Measurements from ENCODE around the gene NUMBL.

The NUMBL gene

DNA sequence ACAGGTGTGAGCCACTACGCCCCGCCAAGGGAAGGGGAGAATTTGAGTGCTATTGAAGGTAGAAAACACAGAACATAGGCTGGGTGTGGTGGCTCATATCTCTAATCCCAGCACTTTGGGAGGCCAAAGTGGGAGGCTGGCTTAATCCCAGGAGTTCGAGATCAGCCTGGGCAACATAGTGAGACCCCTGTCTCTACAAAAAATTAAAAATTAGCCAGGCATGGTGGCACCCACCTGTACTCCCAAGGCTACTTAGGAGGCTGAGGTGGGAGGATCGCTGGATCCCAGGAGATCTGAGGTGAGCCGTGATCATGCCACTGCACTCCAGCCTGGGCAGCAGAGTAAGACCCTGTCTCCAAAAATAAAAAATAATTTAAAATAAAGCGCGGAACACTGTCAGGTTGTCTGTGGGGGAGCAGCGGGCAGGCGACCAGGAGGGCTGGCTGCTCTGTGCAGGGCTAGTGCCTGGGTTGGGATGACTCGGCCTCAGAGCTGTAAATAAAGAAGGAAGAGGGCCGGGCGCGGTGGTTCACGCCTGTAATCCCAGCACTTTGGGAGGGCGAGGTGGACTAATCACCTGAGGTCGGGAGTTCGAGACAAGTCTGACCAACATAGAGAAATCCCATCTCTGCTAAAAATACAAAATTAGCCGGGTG is 48.3 kb downstream of the NUMBL start:
- no peak overlapping the region for H3K4me3 ChIP-seq
- TF ChIP-seq FOXP2 (optimal IDR thresholded peaks at IDR 0.05; ENCODE audit: control extremely low read depth, extremely low read length, insufficient read depth), result no peak
- no peak for TF ChIP-seq POLR2AphosphoS5 (IDR thresholded peaks at IDR 0.05; ENCODE audit: borderline replicate concordance, low read depth, low read length)
- TF ChIP-seq EZH2 (IDR thresholded peaks at IDR 0.05), result no peak
- H3K9me3 ChIP-seq (ENCODE audit: low read depth, low read length), result no peaks in the 10 kb centered on the region
- no peaks in the 10 kb centered on the region for H3K36me3 ChIP-seq (ENCODE audit: insufficient read depth, low read length)
- H3K9ac ChIP-seq (ENCODE audit: insufficient read length), result no peak overlapping the region
- H3K27ac ChIP-seq, result no peak overlapping the region
- DNase-seq (ENCODE audit: low read depth, low spot score), result no peak

DNA sequence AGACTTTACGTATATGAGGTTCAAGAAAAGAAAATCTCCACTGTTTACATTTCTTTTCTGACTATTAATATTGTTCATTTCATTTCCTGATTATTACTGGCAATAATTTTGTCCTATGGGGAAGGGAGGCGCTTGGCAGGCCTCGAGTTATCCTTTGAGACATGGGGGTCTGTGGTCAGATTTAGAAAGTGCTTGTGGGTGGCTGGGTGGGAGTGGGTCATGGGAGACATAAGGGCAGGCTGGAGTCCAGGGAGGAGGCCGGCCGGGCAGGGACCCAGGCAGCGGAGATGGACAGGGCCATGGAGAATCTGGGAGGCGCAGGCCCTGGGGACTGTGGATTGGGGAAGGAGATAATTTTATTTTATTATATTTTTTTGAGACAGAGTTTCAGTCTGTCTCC is 49.2 kb downstream of the NUMBL start:
- DNase-seq (ENCODE audit: low read depth, low spot score), result no peak
- H3K36me3 ChIP-seq (ENCODE audit: insufficient read depth, low read length), result no peaks in the 10 kb centered on the region
- H3K4me3 ChIP-seq, result no peak overlapping the region
- peak overlapping the region; percentile 60; the same call in 1 of the 2 replicates for H3K27ac ChIP-seq
- peak overlapping the region; percentile 43 for H3K9ac ChIP-seq (ENCODE audit: insufficient read length)
- H3K9me3 ChIP-seq (ENCODE audit: low read depth, low read length), result no peaks in the 10 kb centered on the region
- TF ChIP-seq POLR2AphosphoS5 (IDR thresholded peaks at IDR 0.05; ENCODE audit: borderline replicate concordance, low read depth, low read length), result no peak
- no peak for TF ChIP-seq FOXP2 (optimal IDR thresholded peaks at IDR 0.05; ENCODE audit: control extremely low read depth, extremely low read length, insufficient read depth)
- TF ChIP-seq EZH2 (IDR thresholded peaks at IDR 0.05), result no peak

DNA sequence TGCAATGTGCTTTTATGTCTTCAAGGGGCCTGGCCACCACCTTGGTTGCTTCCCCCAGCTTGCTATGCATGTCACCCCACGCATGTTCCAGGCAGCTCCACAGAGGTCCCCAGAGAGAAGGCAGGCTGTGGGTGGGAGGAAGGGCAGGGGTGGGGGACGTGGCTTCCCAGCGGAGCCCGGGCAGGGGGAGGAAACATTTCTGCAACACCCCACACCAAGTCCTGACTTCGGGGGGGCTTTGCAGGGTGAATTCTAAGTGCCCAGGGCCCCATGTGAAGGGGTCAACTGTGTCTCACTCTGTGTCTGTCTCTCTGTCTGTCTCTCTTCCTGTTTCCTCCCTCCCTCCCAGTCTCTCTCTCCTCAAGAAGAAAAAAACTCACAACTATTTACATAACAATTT is 49.7 kb downstream of the NUMBL start:
- peak overlapping the region; percentile 43 for H3K9ac ChIP-seq (ENCODE audit: insufficient read length)
- H3K27ac ChIP-seq, result peak overlapping the region; percentile 60; the same call in 1 of the 2 replicates
- no peak for DNase-seq (ENCODE audit: low read depth, low spot score)
- no peaks in the 10 kb centered on the region for H3K9me3 ChIP-seq (ENCODE audit: low read depth, low read length)
- no peak overlapping the region for H3K4me3 ChIP-seq
- no peaks in the 10 kb centered on the region for H3K36me3 ChIP-seq (ENCODE audit: insufficient read depth, low read length)
- TF ChIP-seq POLR2AphosphoS5 (IDR thresholded peaks at IDR 0.05; ENCODE audit: borderline replicate concordance, low read depth, low read length) (no peak), FOXP2 (optimal IDR thresholded peaks at IDR 0.05; ENCODE audit: control extremely low read depth, extremely low read length, insufficient read depth) (no peak), EZH2 (IDR thresholded peaks at IDR 0.05) (no peak)

DNA sequence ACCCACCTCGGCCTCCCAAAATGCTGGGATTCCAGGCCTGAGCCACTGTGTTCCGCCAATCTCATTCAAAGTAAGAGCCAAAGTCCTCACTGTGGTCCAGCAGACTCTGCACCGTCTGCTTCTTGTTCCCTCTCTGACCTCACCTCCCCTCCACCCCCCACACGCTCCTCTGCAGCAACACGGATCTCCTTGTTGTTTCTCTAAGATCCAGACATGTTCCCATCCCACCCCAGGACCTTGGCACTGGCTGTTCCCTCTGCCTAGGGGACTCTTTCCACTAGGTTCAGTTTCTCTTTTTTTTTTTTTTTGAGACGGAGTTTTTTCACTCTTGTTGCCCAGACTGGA is 50.8 kb downstream of the NUMBL start:
- no peak for TF ChIP-seq FOXP2 (optimal IDR thresholded peaks at IDR 0.05; ENCODE audit: control extremely low read depth, extremely low read length, insufficient read depth)
- no peak for TF ChIP-seq POLR2AphosphoS5 (IDR thresholded peaks at IDR 0.05; ENCODE audit: borderline replicate concordance, low read depth, low read length)
- TF ChIP-seq EZH2 (IDR thresholded peaks at IDR 0.05), result no peak

DNA sequence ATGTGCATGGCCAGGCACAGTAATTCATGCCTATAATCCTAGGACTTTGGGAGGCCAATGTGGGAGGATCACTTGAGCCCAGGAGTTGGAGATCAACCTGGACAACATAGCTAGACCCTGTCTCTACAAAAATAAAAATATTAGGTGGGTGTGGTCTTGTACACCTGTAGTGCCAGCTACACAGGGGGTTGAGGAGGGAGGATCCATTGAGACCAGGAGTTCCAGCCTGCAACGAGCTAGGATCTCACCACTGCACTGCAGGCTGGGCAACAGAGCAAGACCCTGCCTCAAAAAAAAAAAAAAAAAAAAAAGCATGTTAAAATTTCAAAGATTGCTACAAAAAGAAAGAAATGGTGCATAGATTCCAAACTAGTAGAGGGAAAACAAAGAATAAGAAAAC is 52.1 kb downstream of the NUMBL start:
- Histone ChIP-seq H3K9me3 (ENCODE audit: low read depth, low read length) (no peaks in the 10 kb centered on the region), H3K36me3 (ENCODE audit: insufficient read depth, low read length) (no peaks in the 10 kb centered on the region), H3K4me3 (no peak overlapping the region), H3K9ac (ENCODE audit: insufficient read length) (no peak overlapping the region), H3K27ac (no peak overlapping the region)
- no peak for DNase-seq (ENCODE audit: low read depth, low spot score)
- no peak for TF ChIP-seq EZH2 (IDR thresholded peaks at IDR 0.05)
- no peak for TF ChIP-seq FOXP2 (optimal IDR thresholded peaks at IDR 0.05; ENCODE audit: control extremely low read depth, extremely low read length, insufficient read depth)
- TF ChIP-seq POLR2AphosphoS5 (IDR thresholded peaks at IDR 0.05; ENCODE audit: borderline replicate concordance, low read depth, low read length), result no peak

More for the DNA sequence above, 50.8 kb downstream of the NUMBL start:
- no peaks in the 10 kb centered on the region for H3K36me3 ChIP-seq (ENCODE audit: insufficient read depth, low read length)
- H3K27ac ChIP-seq, result no peak overlapping the region
- H3K4me3 ChIP-seq, result no peak overlapping the region
- H3K9ac ChIP-seq (ENCODE audit: insufficient read length), result no peak overlapping the region
- H3K9me3 ChIP-seq (ENCODE audit: low read depth, low read length), result no peaks in the 10 kb centered on the region
- DNase-seq (ENCODE audit: low read depth, low spot score), result no peak

DNA sequence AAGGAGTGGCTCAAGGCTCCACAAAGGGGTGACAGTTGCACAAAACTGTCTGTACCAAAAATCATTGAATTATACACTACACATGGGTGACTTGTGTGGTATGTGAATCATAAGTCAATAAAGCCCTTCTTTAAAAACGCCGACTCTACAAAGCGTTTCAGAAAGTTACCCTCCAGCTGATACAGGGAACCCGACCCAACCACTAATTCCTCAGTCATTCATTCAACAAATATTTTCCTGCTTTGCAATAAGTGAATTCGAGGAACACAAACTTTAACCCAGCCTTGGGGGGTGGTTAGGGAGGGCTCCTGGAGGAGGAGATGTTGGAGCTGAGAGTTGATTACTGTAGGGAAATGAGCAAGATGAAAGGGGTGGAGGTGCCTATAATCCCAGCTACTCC is 57.2 kb downstream of the NUMBL start:
- Histone ChIP-seq H3K9ac (ENCODE audit: insufficient read length) (peak overlapping the region; percentile 32), H3K27ac (no peak overlapping the region), H3K36me3 (ENCODE audit: insufficient read depth, low read length) (peaks cover 3% of the 10 kb centered on the region; the same call in 1 of the 2 replicates), H3K4me3 (no peak overlapping the region), H3K9me3 (ENCODE audit: low read depth, low read length) (no peaks in the 10 kb centered on the region)
- no peak for DNase-seq (ENCODE audit: low read depth, low spot score)
- TF ChIP-seq POLR2AphosphoS5 (IDR thresholded peaks at IDR 0.05; ENCODE audit: borderline replicate concordance, low read depth, low read length), result no peak
- no peak for TF ChIP-seq EZH2 (IDR thresholded peaks at IDR 0.05)
- no peak for TF ChIP-seq FOXP2 (optimal IDR thresholded peaks at IDR 0.05; ENCODE audit: control extremely low read depth, extremely low read length, insufficient read depth)

DNA sequence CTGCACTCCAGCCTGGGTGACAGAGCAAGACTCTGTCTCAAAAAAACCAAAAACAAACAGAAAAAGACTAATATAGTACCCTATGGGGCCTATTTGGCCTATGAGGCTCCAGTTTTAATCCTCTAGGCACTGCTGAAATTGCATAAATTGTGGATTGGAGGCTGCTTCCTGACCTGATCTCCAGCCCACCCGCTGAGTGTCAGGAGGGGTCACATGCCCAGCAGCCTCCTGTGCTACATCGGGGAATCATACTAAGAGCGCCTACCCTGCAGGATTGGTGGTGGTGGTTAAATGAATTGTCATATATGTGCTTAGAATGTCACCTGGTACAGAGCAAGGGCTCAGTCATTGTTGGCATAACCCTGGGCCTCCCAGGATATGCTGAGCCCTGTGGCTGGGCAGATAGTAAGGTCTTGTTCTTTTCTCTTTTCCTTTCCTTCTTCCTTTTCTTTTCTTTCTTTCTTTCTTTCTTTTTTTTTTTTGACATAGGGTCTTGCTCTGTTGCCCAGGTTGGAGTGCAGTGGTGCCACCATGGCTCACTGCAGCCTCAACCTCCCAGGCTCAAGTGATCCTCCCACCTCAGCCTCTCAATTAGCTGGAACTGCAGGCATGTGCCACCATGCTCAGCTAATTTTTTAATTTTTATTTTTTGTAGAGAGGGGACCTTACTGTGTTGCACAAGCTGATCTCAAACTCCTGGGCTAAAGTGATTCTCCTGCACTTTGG is 58.0 kb downstream of the NUMBL start:
- no peak overlapping the region for H3K27ac ChIP-seq
- no peak overlapping the region for H3K4me3 ChIP-seq
- no peaks in the 10 kb centered on the region for H3K9me3 ChIP-seq (ENCODE audit: low read depth, low read length)
- no peak for DNase-seq (ENCODE audit: low read depth, low spot score)
- no peak overlapping the region for H3K9ac ChIP-seq (ENCODE audit: insufficient read length)
- TF ChIP-seq FOXP2 (optimal IDR thresholded peaks at IDR 0.05; ENCODE audit: control extremely low read depth, extremely low read length, insufficient read depth) (no peak), POLR2AphosphoS5 (IDR thresholded peaks at IDR 0.05; ENCODE audit: borderline replicate concordance, low read depth, low read length) (no peak), EZH2 (IDR thresholded peaks at IDR 0.05) (no peak)
- H3K36me3 ChIP-seq (ENCODE audit: insufficient read depth, low read length), result peaks cover 5% of the 10 kb centered on the region; the same call in 1 of the 2 replicates

DNA sequence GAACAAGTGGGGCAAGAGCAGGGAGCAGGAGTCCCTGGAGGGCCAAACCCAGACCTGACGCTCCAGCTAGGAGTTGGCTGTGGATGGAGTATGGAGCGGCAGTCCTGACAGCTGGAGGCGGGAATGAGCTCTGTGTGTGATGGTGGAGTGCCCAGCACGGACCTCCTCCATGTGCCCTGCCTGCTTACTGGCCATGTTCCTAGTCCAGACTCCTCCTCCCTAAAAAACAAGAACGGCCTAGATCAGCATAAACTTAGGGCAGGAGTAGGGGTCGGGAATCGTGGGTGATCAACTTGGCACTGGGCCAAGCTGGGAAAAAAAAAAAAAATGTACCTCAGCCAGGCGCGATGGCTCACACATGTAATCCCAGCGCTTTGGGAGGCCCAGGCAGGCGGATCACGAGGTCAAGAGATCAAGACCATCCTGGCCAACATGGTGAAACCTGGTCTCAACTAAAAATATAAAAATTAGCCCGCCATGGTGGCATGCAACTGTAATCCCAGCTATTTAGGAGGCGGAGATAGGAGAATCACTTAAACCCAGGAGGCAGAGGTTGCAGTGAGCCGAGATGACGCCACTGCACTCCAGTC is 59.8 kb downstream of the NUMBL start:
- H3K27ac ChIP-seq, result no peak overlapping the region
- no peak for DNase-seq (ENCODE audit: low read depth, low spot score)
- H3K36me3 ChIP-seq (ENCODE audit: insufficient read depth, low read length), result peaks cover 18% of the 10 kb centered on the region; the same call in 1 of the 2 replicates
- no peaks in the 10 kb centered on the region for H3K9me3 ChIP-seq (ENCODE audit: low read depth, low read length)
- no peak overlapping the region for H3K4me3 ChIP-seq
- H3K9ac ChIP-seq (ENCODE audit: insufficient read length), result no peak overlapping the region
- TF ChIP-seq FOXP2 (optimal IDR thresholded peaks at IDR 0.05; ENCODE audit: control extremely low read depth, extremely low read length, insufficient read depth), result no peak
- no peak for TF ChIP-seq EZH2 (IDR thresholded peaks at IDR 0.05)
- no peak for TF ChIP-seq POLR2AphosphoS5 (IDR thresholded peaks at IDR 0.05; ENCODE audit: borderline replicate concordance, low read depth, low read length)
